KMS-11 (cell line): ENCODE results near the gene DEFB126.

Experiments
- H2AFZ ChIP-seq: fragments of 200-600 bp; sonication (generic); 2 replicates; pipeline ENCODE4 v1.6.1; 2016; ENCODE audit warnings: antibody characterized with exemption, mixed run types, low read depth
- H3K27ac ChIP-seq: fragments of 200-600 bp; sonication (generic); 2 replicates; pipeline ENCODE4 v1.6.1; 2016; ENCODE audit warnings: mild to moderate bottlenecking, mixed run types
- H3K27me3 ChIP-seq: fragments of 200-600 bp; sonication (generic); 2 replicates; pipeline ENCODE4 v1.6.1; 2017; ENCODE audit warnings: mild to moderate bottlenecking, low read depth, mixed run types, moderate library complexity; ENCODE audit not compliant: insufficient read depth
- H3K36me3 ChIP-seq: fragments of 200-600 bp; sonication (generic); 2 replicates; pipeline ENCODE4 v1.6.1; 2017; ENCODE audit warnings: mild to moderate bottlenecking, mixed run types; ENCODE audit not compliant: insufficient read depth
- H3K4me1 ChIP-seq: fragments of 200-600 bp; sonication (generic); 2 replicates; pipeline ENCODE4 v1.6.1; 2016; ENCODE audit warnings: mild to moderate bottlenecking, low read depth, mixed run types; ENCODE audit not compliant: poor library complexity, severe bottlenecking
- H3K4me2 ChIP-seq: fragments of 200-600 bp; sonication (generic); 2 replicates; pipeline ENCODE4 v1.7.0; 2016; ENCODE audit warnings: mild to moderate bottlenecking, mixed run types
- H3K4me3 ChIP-seq: fragments of 200-600 bp; sonication (generic); IDR thresholded peaks from 2 replicates; pipeline ENCODE4 v1.6.1; 2017; ENCODE audit warnings: low read depth, low read length, mixed read lengths; ENCODE audit not compliant: insufficient read depth
- H3K79me2 ChIP-seq: fragments of 200-600 bp; sonication (generic); 2 replicates; pipeline ENCODE4 v1.6.1; 2016; ENCODE audit warnings: low read depth, mixed run types; ENCODE audit not compliant: insufficient read depth
- H3K9ac ChIP-seq: fragments of 200-600 bp; sonication (generic); 2 replicates; pipeline ENCODE4 v1.6.1; 2016; ENCODE audit warnings: mild to moderate bottlenecking, mixed run types
- H4K20me1 ChIP-seq: fragments of 200-600 bp; sonication (generic); 2 replicates; pipeline ENCODE4 v1.6.1; 2016; ENCODE audit warnings: mild to moderate bottlenecking, mixed run types; ENCODE audit not compliant: insufficient read depth
- TF ChIP-seq, protein P1 (sequence below): fragments of 200-600 bp; sonication (generic); conservative IDR thresholded peaks from 2 replicates; pipeline ENCODE4 v1.6.1; 2017; ENCODE audit warnings: low read depth, mild to moderate bottlenecking, antibody characterized with exemption, low read length, moderate library complexity, mixed read lengths

Gene DEFB126

GRCh38 chr20:168876-169275, 26.5 kb downstream of the DEFB126 start:
- H3K36me3 ChIP-seq = no peaks in the 10 kb centered on the region
- no peak overlapping the region for H3K4me3 ChIP-seq
- H2AFZ ChIP-seq = no peak overlapping the region
- no peaks in the 10 kb centered on the region for H3K4me1 ChIP-seq
- TF ChIP-seq, protein P1, sequence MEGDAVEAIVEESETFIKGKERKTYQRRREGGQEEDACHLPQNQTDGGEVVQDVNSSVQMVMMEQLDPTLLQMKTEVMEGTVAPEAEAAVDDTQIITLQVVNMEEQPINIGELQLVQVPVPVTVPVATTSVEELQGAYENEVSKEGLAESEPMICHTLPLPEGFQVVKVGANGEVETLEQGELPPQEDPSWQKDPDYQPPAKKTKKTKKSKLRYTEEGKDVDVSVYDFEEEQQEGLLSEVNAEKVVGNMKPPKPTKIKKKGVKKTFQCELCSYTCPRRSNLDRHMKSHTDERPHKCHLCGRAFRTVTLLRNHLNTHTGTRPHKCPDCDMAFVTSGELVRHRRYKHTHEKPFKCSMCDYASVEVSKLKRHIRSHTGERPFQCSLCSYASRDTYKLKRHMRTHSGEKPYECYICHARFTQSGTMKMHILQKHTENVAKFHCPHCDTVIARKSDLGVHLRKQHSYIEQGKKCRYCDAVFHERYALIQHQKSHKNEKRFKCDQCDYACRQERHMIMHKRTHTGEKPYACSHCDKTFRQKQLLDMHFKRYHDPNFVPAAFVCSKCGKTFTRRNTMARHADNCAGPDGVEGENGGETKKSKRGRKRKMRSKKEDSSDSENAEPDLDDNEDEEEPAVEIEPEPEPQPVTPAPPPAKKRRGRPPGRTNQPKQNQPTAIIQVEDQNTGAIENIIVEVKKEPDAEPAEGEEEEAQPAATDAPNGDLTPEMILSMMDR = no peak
- no peak overlapping the region for H3K9ac ChIP-seq
- no peak overlapping the region for H3K27ac ChIP-seq
- no peak overlapping the region for H3K4me2 ChIP-seq
- no peaks in the 10 kb centered on the region for H3K27me3 ChIP-seq
- no peaks in the 10 kb centered on the region for H3K79me2 ChIP-seq
- H4K20me1 ChIP-seq = no peaks in the 10 kb centered on the region

- Histone ChIP-seq H3K4me1 (no peaks in the 10 kb centered on the region), H3K36me3 (no peaks in the 10 kb centered on the region), H2AFZ (no peak overlapping the region), H3K27ac (no peak overlapping the region), H3K4me3 (no peak overlapping the region), H4K20me1 (no peaks in the 10 kb centered on the region), H3K27me3 (no peaks in the 10 kb centered on the region), H3K4me2 (no peak overlapping the region), H3K9ac (no peak overlapping the region), H3K79me2 (no peaks in the 10 kb centered on the region)
- TF ChIP-seq, protein P1 = no peak
Measured at GRCh38 chr20:184288-184687, 41.9 kb downstream of the DEFB126 start.

GRCh38 chr20:187733-188132, 45.3 kb downstream of the DEFB126 start:
- Histone ChIP-seq H2AFZ (no peak overlapping the region), H3K9ac (no peak overlapping the region), H3K79me2 (no peaks in the 10 kb centered on the region), H3K4me1 (no peaks in the 10 kb centered on the region), H3K4me2 (no peak overlapping the region), H4K20me1 (no peaks in the 10 kb centered on the region), H3K27ac (no peak overlapping the region), H3K27me3 (no peaks in the 10 kb centered on the region), H3K4me3 (no peak overlapping the region), H3K36me3 (no peaks in the 10 kb centered on the region)
- TF ChIP-seq, protein P1 = no peak

DNA sequence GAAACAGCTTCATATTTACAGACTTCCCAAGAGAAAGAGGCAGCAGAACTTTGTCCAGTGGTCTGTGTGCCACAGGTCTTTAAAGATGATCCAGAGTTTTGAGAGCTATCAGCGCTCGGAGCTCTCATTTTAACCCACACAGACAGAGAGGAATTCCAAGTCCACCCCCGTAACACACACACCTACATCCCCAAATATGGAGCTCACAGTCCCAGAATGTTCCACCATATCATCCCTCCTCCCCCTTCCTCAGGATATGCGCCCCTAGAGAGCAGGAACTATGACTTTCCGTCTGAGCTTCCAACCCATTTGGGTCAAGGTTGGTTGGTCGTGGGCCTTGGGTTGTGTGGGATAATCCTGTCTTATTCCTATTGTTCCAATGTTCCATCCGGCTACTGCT, 47.2 kb downstream of the DEFB126 start, which contains the start of gene DEFB128:
Gene DEFB128, minus strand, starts transcription at position 101 of the 400 bp plus-strand sequence. Its CDS starts 88 bp downstream, at position 13.
- Histone ChIP-seq H4K20me1 (no peaks in the 10 kb centered on the region), H3K79me2 (no peaks in the 10 kb centered on the region), H3K27ac (no peak within 1 kb of the TSS), H3K4me1 (no peaks in the 10 kb centered on the region), H2AFZ (no peak within 1 kb of the TSS), H3K4me2 (no peak within 1 kb of the TSS), H3K36me3 (no peaks in the 10 kb centered on the region), H3K27me3 (no peaks in the 10 kb centered on the region), H3K4me3 (no peak within 1 kb of the TSS), H3K9ac (no peak within 1 kb of the TSS)
- TF ChIP-seq, protein P1 = no peak
